GM23248 (cell line): Measurements from ENCODE around the gene MYRF.

ENCODE experiments used
- EZH2 ChIP-seq: fragments of 200-600 bp; sonication (generic); IDR thresholded peaks from 2 replicates; pipeline ENCODE4 v1.6.1; 2018; ENCODE audit warnings: antibody characterized with exemption, mild to moderate bottlenecking; ENCODE audit not compliant: insufficient read depth, poor library complexity, severe bottlenecking
- EZH2phosphoT487 ChIP-seq: fragments of 200-600 bp; sonication (generic); IDR thresholded peaks from 2 replicates; pipeline ENCODE4 v1.6.1; 2018; ENCODE audit warnings: antibody characterized with exemption, moderate library complexity, mild to moderate bottlenecking, low read depth; ENCODE audit not compliant: insufficient read depth

DNA sequence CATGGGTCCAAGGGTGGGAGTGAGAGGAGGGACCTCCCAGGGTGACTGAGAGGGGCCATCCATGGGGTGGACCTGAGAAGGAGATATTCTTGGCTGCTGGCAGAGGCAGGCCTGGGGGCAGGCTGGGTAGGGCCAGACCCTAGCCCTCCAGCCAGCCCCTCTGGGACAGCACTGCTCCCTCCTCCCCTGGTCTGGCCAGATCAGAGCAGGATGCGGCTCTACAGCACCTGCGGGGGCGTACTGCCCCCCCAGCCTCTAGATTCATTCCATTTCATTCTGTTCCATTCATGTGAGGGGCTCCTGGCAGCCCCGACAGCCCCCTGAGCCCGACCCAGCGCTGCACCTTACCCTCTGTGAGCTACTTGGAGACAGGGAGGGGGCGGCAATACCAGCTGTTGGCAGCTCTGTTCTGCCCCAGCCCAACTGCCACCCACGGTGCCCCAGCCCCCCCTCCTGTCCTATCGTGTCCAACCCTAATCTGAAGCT, 34.3 kb upstream of the MYRF start:
- no peak for TF ChIP-seq EZH2phosphoT487
- no peak for TF ChIP-seq EZH2
